GM12878 (cell line): ENCODE measurements around the gene CARMIL3. TPM values are rescaled to one million over a fixed set of nuclear protein-coding genes. Genes with fewer than 3 reads are reported as not detected.

Experiments used
- ATAC-seq: fragments of 200-7000 bp; cut with Tn5 transposase; 3 replicates; pipeline ENCODE4 v1.9.1; 2020; ENCODE audit warnings: mild to moderate bottlenecking, moderate library complexity
- BruUV-seq: library from RNA; stranded (reverse); fragments of 400-500 nt; replicated peaks from 2 replicates; lab custom pipeline; 2021; lab: Mats Ljungman, UMichigan
- CTCF ChIA-PET: fragments of 300-600 bp; sonication (Branson Sonifier 250); formaldehyde crosslinking; extraction: SDS; loops from one replicate; lab custom pipeline; 2021; ENCODE audit warnings: inconsistent platforms; lab: Yijun Ruan, JAX
- POLR2A ChIA-PET: fragments of 350-600 bp; formaldehyde crosslinking; extraction: SDS; loops from one replicate; lab custom pipeline; 2021; ENCODE audit warnings: inconsistent platforms; lab: Charles Lee
- RAD21 ChIA-PET: fragments of 300-600 bp; sonication (Branson Sonifier 250); formaldehyde crosslinking; loops from one replicate; lab custom pipeline; 2023; ENCODE audit warnings: antibody characterized with exemption; ENCODE audit not compliant: unreplicated experiment; lab: Charles Lee
- SMC1A ChIA-PET: fragments of 300-600 bp; sonication (Branson Sonifier 250); formaldehyde crosslinking; loops from one replicate; lab custom pipeline; 2023; ENCODE audit not compliant: unreplicated experiment, uncharacterized antibody; lab: Charles Lee
- DNase-seq: peaks from one replicate; pipeline ENCODE4 v3.0.0-alpha.2; 2011; ENCODE audit warnings: low read depth, low spot score
- FAIRE-seq: peaks from 3 replicates; lab custom pipeline; 2011; peaks lifted over from hg19 to GRCh38; lab: Jason Lieb, UNC
- H2AFZ ChIP-seq: 2 replicates; pipeline ENCODE4 v1.6.0; 2011; ENCODE audit warnings: low read depth, low read length, control low read depth; ENCODE audit not compliant: control insufficient read depth
- H3K27ac ChIP-seq: 2 replicates; pipeline ENCODE4 v1.5.1; 2011; ENCODE audit warnings: control low read depth; ENCODE audit not compliant: control insufficient read depth, insufficient read depth
- H3K27me3 ChIP-seq, 2 experiments: replicated peaks in 1 of 2; 2 replicates each; pipeline versions ENCODE4 v1.6.0 to v1.6.1; 2011; ENCODE audit warnings: low read length in 1 of 2; ENCODE audit not compliant: control insufficient read depth in 2 of 2, insufficient read depth in 2 of 2
- H3K36me3 ChIP-seq, 2 experiments: 2 replicates each; pipeline ENCODE4 v1.5.1; 2011; ENCODE audit warnings: low read length in 1 of 2; ENCODE audit not compliant: control insufficient read depth in 2 of 2, insufficient read depth in 2 of 2
- H3K4me1 ChIP-seq: 2 replicates; pipeline ENCODE4 v1.6.1; 2011; ENCODE audit warnings: mild to moderate bottlenecking, low read length, moderate library complexity, mixed read lengths; ENCODE audit not compliant: control insufficient read depth, insufficient read depth
- H3K4me2 ChIP-seq: 2 replicates; pipeline ENCODE4 v1.6.0; 2011; ENCODE audit warnings: control low read depth; ENCODE audit not compliant: control insufficient read depth, insufficient read depth
- H3K4me3 ChIP-seq: fragments of 200-600 bp; sonication (generic); 2 replicates; pipeline ENCODE4 v1.5.1; 2016
- H3K79me2 ChIP-seq: 2 replicates; pipeline ENCODE4 v1.6.0; 2011; ENCODE audit warnings: low read length; ENCODE audit not compliant: control insufficient read depth, insufficient read depth
- H3K9ac ChIP-seq: 2 replicates; pipeline ENCODE4 v1.8.0; 2011; ENCODE audit warnings: low read length, control low read depth, mixed read lengths; ENCODE audit not compliant: control insufficient read depth, insufficient read depth
- H3K9me3 ChIP-seq: replicated peaks from 3 replicates; pipeline ENCODE4 v1.5.1; 2011; ENCODE audit warnings: mild to moderate bottlenecking, low read length; ENCODE audit not compliant: control insufficient read depth, insufficient read depth
- H4K20me1 ChIP-seq: 2 replicates; pipeline ENCODE4 v1.6.0; 2011; ENCODE audit not compliant: control insufficient read depth, insufficient read depth
- MLLT1 ChIP-seq: fragments of 450-650 bp; IDR thresholded peaks from 2 replicates; pipeline ENCODE4 v1.6.1; 2016; ENCODE audit warnings: mild to moderate bottlenecking
- POLR2AphosphoS5 ChIP-seq: IDR thresholded peaks from 2 replicates; pipeline ENCODE4 v1.6.1; 2011; ENCODE audit warnings: mild to moderate bottlenecking, low read length, inconsistent platforms
- WGBS: methylation state at CpG from one replicate; pipeline ENCODE4 v1.1.6; 2016; ENCODE audit warnings: low lambda C conversion rate; ENCODE audit not compliant: insufficient replicate concordance, insufficient coverage; ENCODE audit errors: missing lambda C conversion rate; 5-methylcytosine and 5-hydroxymethylcytosine counted together
- in situ Hi-C: fragments of 300-500 bp; cut with MboI; formaldehyde crosslinking; loops from 9 replicates; pipeline ENCODE4 v1.14.3; 2018; ENCODE audit warnings: mixed read lengths
- intact Hi-C: fragments of 100-400 bp; cut with micrococcal nuclease; formaldehyde crosslinking; loops from one replicate; pipeline ENCODE4 v1.14.2; 2022; ENCODE audit not compliant: unreplicated experiment
- polyA plus RNA-seq, 11 experiments: library from polyadenylated mRNA; depleted of rRNA in 4 of 11; unstranded in 6 of 11; stranded (reverse) in 5 of 11; fragments of >200 nt; fragmentation: Nextera tagmentation in 4 of 11; fragmentation: Illumina TruSeq in 1 of 11; extraction: Ambion mirVana in 4 of 11; extraction: Trizol in 1 of 11; gene quantifications; 1 replicate in 1 of 11; 2 replicates in 10 of 11; pipeline versions ENCODE4 v1.2.1 to v1.2.3, GENCODE V29; 2011 to 2016; ENCODE audit warnings: inconsistent platforms in 2 of 11, missing spikeins in 2 of 11, low read depth in 1 of 11
- total RNA-seq, 4 experiments: library from RNA; depleted of rRNA in 3 of 4; stranded (reverse); fragments of >200 nt in 3 of 4; fragmentation: Illumina TruSeq in 1 of 4; extraction: Trizol in 1 of 4; gene quantifications; 2 replicates each; pipeline versions ENCODE4 v1.2.1 to v1.2.3, GENCODE V29; 2013 to 2021

Gene CARMIL3
- total and polyA plus RNA-seq, 10 of the 15 experiments (the other 5 are each of a cell fraction or from before 2014, with no cell fraction given): 0.09 to 0.32 (median 0.25) TPM; not detected in 3

GRCh38 chr14:24093207-24093900 lies 41.5 kb downstream of the CARMIL3 start:
- 84% methylated on average over 18 of the region's 19 CpGs for WGBS
- RAD21 ChIA-PET: interaction anchor here (0.6 to 9.1 kb wide), 16 partner anchors 12 to 936 kb away, joined by 3 to 153 read pairs (median 9); partner anchors contain the start of genes DCAF11, IPO4, IRF9 and MDP1
- POLR2A ChIA-PET: interaction anchor here (0.6 to 6.8 kb wide), 19 partner anchors 9 to 1613 kb away, joined by 3 to 90 read pairs (median 5); partner anchors contain the start of genes CARMIL3, CPNE6, DCAF11 and IRF9
- peak overlapping the region; percentile 98; the same call in 1 of the 2 replicates for H3K4me3 ChIP-seq
- DNase-seq (no peak), ATAC-seq (no peak), FAIRE-seq (no peak)
- H4K20me1 ChIP-seq: no peaks in the 10 kb centered on the region
- H3K9me3 ChIP-seq: no peaks in the 10 kb centered on the region
- peak overlapping the region; percentile 30; the same call in 1 of the 2 replicates for H3K27ac ChIP-seq
- 0 out of 2 replicates have a peak, but pooled peaks have one; percentile 6 for TF ChIP-seq POLR2AphosphoS5
- TF ChIP-seq MLLT1: no peak
- SMC1A ChIA-PET: interaction anchor here (1.0 to 9.2 kb wide), 10 partner anchors 13 to 150 kb away, joined by 3 to 195 read pairs (median 24); partner anchors contain the start of genes DCAF11, IRF9, NRL and PSME2
- CTCF ChIA-PET: interaction anchor here (0.9 to 11.2 kb wide), 20 partner anchors 12 to 504 kb away, joined by 3 to 294 read pairs (median 6); partner anchors contain the start of genes CARMIL3, DCAF11, IRF9 and LTB4R2
- H2AFZ ChIP-seq: no peak overlapping the region; the same call in 1 of the 2 replicates
- BruUV-seq: no TSS peak
- H3K27me3 ChIP-seq: no peaks in the 10 kb centered on the region
- H3K9ac ChIP-seq: 0 out of 2 replicates have a peak overlapping the region, but pooled peaks have one; percentile 100
- H3K36me3 ChIP-seq: peaks cover 0 to 2% of the 10 kb centered on the region in 2 experiments; a peak in 2 of 4 replicates
- in situ Hi-C loops (loop anchor here (5.0 kb wide), 2 partner anchors 36 to 116 kb away; no protein-coding TSS in a partner anchor), intact Hi-C loops (loop anchor here (5.0 kb wide), 1 partner anchor 204 kb away; the partner anchor contains the start of genes DHRS1 and NOP9)
- H3K4me2 ChIP-seq: peak overlapping the region; percentile 64
- peaks cover 24% of the 10 kb centered on the region for H3K79me2 ChIP-seq
- H3K4me1 ChIP-seq: 0 out of 2 replicates have a peak, but pooled peaks cover 3% of the 10 kb centered on the region
